ENCODE results near the gene SORBS2.

Gene SORBS2

DNA sequence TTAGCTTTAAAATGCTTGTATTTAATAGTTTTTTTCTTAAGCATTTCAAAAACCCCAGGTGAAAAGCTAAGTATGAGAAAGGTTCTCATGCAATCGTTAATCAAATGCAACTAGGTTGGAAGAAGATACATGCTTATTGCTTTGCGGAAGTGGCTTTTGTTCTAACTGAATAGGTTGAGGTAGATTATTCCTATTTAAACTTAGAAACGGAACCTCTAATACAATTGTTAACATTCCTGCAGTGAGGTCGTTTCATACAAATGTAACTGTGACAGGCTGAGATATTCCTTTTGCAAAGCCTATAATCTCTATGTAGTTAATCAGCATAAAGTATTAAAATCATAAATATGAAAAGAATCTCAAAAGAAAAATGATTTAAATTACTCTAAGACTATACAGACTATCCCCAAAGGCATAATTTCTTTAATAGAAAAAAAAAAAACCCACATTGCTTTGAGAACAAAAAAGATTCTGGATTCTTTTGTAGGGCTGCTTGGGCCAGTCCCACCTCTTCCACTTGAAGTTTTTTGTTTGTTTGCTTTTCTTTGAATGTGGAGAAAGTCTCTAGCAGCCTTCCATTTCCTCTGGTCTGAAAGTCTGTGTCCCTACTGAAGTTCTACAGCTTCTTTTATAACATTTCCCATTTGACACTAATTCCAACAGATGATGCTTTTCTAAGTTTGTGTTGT is 25.6 kb upstream of the SORBS2 start:
- H3K4me3 ChIP-seq: no peak overlapping the region
- peak overlapping the region in 3 of 21 experiments; percentile 0 to 57 (median 43) for H3K27ac ChIP-seq

DNA sequence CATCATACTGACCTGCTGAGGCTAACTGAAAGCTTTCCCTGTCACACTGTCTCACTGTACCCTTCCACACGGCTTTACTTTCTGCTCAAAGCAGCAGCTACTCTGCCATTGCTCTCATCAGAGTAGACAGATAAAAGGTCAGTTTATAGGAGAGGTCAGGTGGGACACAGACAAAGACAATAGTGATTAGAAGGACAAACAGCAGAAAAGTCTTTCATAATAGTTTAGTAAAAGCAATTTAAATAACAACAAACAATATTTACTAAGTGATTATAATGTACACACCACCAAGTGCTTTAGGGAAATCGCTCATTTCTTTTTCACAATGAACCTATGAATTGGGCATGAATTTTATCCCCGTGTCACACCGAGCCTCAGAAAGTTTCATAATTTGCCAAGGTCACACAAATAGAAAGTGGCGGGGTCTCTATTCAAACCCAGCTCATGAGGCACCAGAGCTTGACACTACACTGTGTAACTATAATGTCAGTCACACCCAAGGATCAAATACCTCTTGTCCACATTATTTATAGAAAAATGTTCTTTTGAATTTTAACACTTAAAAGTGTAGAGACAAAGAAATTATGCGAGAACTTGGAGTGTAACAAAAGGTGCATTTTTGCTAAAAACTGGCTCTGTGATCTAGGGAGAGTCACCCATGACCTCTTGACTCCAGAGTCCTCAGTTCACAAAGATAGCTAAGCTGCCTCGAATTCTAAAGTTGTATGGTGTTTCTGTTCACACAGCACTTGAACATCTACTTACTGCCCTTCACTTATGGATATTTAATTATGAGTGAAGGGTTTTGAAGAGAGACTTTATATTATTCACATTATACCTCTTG is 24.5 kb upstream of the SORBS2 start:
- Histone ChIP-seq H3K27ac (no peak overlapping the region), H3K4me3 (no peak overlapping the region)

DNA sequence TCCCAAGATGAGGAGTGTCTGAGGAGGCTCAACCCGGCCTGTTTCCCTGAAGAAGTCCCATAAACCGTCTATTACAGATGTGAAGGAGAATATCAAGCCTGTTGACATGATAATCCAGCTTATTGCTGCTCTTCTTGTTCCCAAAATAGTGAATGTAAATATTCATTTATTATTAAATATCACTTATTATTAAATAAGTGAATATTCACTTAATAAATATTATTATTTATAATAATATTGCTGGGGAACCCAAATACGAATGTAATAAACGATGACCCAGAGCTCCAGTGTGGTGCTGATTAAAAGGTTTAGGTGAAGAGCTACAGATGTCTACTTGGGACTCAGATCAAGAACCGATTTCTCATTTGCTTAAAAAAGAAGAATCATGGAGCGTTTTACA is 23.8 kb upstream of the SORBS2 start:
- Histone ChIP-seq H3K27ac (no peak overlapping the region), H3K4me3 (no peak overlapping the region)

DNA sequence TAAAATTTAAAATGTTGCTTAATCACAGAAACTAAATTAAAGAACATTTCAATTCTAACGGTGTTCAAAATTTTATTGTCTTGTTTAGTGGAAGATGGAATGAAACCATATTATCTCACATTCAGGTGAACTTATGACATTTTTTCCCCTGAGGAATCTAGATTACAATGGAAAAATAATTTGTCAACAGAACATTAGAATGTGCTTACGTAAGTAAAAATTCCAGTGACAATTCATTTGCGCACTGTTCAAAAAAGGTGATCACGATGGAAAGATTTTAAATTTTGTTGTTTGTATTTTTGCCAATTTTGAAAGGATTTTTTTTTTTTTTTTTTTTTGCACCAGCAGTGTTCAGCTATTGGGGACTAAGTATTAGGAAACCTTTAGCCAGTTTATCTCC is 23.3 kb upstream of the SORBS2 start:
- H3K4me3 ChIP-seq: no peak overlapping the region
- H3K27ac ChIP-seq: no peak overlapping the region

DNA sequence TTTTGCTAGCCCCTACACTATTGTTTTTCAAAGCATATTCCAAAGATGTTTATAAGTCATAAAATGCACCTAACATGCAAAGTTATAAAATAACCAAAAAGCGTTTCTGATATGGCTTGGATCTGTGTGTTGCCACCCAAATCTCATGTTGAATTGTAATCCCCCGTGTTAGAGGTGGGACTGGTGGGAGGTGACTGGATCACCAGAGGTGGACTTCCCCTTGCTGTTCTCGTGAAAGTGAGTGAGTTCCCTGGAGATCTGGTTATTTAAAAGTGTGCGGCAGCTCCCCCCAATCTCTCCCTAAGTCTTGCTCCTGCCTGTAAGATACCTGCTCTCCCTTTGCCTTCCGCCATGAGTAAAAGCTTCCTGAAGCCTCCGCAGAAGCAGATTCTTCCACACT is 22.8 kb upstream of the SORBS2 start:
- H3K27ac ChIP-seq: no peak overlapping the region

DNA sequence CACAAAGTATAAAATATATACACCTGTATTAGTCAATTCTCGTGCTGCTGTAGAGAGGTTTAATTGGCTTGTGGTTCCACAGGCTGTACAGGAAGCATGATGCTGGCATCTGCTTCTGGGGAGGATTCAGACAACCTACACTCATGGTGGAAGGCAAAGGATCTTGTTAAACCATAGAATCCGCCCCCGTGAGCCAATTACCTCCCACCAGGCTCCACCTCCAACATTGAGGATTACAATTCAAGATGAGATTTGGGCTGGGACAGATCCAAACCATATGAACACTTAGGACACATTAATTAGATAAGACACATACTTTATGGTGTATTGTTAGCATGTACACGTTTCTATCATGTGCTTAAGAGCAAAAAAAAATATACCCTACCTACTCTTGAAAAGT is 22.1 kb upstream of the SORBS2 start:
- no peak overlapping the region for H3K4me3 ChIP-seq
- H3K27ac ChIP-seq: no peak overlapping the region

More for the DNA sequence above, 22.8 kb upstream of the SORBS2 start:
- H3K4me3 ChIP-seq: no peak overlapping the region

DNA sequence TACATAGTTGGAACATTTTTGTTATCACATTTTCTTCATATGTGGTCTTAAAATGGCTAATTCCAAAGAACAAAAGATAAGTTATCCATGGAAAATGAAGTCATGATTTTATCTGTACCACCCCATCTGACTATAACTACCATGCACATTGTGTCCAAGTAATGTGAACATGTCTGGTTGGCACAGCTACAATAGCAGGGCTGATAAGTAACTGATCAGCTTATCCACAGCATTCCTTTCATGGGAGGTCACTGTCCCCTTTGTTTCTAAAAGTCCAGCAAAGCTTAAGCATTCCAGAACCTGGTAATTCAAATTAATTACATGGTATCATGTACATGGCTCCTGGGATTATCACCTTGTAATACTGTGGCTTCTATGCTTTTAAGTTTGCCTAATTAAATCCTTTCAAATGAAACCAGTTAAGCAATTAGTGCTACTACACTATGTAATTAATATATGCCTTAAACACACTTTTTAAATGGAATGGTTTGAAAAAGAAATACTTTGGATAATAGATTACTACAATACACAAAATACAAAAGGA is 21.1 kb upstream of the SORBS2 start:
- Histone ChIP-seq H3K27ac (no peak overlapping the region), H3K4me3 (no peak overlapping the region)

DNA sequence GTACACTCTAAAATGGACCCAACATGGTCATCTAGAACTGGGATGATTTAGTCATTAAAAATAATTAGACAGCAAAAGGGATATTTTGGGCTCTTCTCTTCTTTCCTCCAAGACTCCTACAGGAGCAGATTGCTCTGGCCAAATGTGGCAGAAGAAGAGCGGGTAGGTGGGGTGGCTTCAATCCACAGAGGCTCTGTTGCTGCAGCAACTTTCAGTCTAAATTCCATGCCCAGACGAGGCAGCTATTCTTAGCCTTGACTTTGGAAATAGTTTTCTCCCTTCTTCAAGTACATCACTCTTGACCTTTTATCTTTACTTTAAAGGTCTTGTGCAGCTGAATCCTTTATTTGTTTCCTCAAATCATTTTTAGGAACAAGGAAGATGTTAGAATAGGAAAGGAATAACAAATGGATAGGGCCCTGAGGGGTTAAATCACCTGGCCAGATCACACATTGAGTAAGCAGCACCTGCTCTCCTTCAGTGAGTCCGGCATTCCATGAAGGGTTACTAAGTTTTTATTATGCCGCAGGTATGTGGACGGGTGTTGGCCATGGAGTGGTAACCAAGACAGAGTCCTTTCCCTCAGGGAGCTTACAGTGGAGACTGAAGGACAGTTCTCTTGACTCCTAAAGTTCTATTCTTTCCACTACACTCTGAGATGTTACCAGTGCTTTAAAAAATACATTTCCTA is 19.3 kb upstream of the SORBS2 start:
- Histone ChIP-seq H3K27ac (no peak overlapping the region), H3K4me3 (no peak overlapping the region)

DNA sequence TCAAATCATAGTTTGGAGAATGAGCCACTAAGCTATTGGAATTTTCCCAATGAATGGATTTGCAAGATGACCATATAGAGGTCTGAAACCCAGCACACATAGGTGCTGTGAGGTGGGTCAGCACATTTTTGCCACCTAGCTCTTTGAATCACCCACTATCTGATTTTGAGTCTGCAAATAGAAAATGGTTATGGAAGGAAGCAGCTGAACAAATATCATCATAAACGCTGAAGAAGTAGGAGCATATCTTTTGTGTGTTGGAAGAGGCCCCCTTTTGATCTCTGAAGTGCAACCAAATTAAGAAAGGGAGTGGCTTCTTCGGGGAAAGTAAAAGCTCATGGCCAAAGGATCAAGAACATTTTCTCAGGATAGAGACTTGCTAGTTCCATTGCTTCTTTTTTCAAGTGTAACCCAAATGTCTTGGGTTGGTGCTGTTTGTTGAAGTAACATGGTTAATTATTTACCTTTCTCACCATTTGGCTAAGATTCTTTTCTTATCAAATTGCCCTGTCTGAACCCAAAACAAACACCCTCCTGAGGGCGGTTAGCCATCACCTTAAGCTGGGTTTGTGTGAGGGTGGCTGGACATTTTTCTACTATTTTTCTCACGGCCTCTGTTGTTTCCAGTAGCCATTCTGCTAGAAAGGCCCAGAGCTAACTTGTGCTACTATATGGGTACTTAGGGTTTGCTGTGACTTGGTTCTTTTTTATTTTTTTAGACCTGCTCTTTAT is 18.4 kb upstream of the SORBS2 start:
- Histone ChIP-seq H3K27ac (no peak overlapping the region), H3K4me3 (no peak overlapping the region)

DNA sequence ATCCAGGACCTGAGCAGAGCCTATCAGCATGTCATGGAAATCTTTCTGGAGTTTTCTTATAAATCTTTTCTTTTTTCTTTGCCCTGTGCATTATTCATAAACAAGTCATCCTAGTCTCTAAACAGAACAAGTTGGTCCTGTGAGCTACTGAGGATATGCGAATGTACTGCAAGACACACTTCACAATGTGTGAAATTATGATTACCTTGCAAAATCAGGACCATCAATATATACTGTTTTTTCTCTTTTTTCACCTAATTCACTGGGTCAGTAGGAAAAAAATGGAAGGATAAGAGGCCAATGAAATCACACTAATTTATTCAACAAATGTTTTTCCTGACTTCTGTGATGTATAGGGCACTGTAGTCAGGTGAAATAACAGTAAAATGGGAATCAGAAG is 14.4 kb upstream of the SORBS2 start:
- no peak overlapping the region for H3K27ac ChIP-seq

DNA sequence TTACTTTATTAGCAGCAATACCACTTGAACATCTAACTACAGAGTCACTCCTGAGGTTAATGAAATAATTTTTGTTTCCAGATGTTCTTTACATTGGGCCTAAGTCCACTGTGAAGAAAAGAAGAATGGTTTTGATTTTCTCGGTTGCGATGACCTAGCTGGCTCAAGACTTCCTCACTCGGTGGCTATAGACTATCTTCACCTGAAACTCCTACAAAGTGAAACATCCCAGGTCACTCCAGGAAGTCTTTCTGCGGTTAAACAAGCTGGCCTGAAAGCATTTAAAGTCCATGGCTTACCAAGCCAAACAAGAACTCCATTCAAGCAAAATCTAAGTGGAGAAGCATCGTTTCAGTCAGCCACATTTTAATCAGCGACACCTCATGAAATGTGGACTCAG is 13.7 kb upstream of the SORBS2 start:
- H3K27ac ChIP-seq: no peak overlapping the region
- no peak overlapping the region for H3K4me3 ChIP-seq

More for the DNA sequence above, 14.4 kb upstream of the SORBS2 start:
- no peak overlapping the region for H3K4me3 ChIP-seq

DNA sequence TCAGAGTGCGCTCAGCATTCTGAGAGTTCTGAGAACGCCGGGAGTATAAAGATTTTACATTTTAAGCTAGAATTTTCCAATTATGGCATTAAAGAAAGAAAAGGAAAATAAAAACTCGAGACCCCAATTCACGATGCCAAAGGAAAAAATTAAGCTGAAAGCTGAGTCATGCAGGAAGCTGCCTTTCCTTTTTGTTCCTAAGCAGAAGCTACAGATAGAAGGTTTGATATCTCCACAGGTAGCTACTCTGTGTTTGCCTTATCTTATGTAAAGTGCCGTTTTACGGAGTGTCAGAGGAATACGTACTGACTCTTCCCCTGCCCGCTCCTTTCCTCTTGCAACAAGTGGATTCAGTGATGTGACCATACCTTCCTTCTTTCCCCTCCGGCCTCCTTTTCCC is 10.8 kb upstream of the SORBS2 start:
- Histone ChIP-seq H3K4me3 (no peak overlapping the region), H3K27ac (no peak overlapping the region)

DNA sequence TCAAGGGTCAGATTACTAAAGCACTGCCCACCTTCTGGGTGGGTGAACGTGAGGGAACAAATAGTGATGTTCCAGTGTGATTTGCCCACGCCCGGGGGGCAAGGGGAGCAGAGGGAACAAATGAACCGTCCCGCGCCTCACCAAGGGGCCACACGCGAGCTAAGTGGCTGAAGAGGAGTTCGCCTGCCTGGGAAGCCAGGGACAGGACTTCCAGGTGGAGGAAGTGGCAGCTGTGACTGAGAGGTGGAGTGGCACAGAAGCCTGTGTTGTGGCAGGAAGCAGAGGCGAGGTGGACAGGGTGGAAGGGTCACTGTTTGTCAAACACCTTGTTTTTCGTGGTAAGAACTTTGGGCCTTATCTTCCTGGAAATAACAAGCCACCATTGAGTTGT is 9.0 kb upstream of the SORBS2 start:
- H3K27ac ChIP-seq: no peak overlapping the region
- no peak overlapping the region for H3K4me3 ChIP-seq

DNA sequence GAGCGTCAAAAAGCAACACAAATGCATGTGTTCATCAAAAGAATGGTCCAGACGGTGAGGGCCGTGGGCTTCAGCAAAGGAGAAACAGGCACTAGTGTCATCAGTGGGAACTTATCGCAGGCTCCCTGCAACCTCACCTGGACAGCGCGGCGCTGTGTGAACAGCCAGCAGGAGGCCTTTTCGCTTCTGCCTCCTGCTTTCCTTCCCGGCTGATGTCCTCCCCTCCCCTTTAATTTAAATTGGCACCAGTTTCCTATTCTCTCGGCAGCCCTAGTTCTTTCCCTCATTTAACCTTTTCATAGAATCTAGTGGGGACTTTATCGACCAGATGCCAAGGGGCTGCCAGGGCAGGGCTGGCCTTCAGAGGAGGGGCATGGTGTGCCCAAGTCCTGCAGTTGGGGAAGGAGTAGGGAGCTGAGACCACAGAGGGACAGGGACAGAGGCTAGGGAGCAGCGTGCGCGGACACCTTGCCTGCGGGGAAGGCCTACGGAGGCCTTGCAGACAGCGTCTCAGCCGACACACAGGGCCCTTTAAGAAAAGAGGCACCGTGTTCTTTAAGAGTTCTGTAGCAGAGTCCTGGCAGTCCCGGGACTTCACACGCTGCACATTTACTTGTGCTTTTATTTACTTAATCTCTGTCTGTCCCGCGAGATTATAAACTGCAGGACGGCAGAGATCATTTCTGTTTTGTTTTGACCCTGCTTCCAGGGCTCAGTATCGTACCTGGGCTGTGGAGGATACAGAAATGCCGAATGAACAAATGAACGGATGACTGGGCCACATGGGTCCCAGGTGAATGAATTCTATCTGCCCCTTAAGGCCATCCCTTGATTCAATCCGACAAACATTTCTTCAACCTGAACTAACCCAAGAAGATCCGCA is 8.4 kb upstream of the SORBS2 start:
- H3K27ac ChIP-seq: no peak overlapping the region
- no peak overlapping the region for H3K4me3 ChIP-seq

DNA sequence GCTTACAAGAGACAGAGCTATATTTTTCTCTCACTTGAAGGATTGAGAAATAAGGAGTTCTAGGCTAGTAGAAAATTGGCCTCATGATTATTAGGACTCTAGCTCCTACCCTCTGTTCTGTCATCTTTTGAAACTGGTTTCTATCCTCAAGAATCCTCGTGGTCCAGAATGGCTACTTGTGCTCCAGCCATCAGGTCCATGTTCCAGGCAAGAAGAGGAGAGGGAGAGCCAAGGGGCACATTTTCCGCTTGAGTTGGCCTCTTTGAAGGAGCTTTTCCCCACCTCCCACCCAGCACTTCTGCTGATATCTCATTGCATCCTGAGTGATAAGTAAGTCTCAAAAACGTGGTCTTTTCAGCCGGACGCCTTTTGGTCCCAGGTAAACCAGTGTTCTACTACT is 7.2 kb upstream of the SORBS2 start:
- Histone ChIP-seq H3K27ac (no peak overlapping the region), H3K4me3 (no peak overlapping the region)

DNA sequence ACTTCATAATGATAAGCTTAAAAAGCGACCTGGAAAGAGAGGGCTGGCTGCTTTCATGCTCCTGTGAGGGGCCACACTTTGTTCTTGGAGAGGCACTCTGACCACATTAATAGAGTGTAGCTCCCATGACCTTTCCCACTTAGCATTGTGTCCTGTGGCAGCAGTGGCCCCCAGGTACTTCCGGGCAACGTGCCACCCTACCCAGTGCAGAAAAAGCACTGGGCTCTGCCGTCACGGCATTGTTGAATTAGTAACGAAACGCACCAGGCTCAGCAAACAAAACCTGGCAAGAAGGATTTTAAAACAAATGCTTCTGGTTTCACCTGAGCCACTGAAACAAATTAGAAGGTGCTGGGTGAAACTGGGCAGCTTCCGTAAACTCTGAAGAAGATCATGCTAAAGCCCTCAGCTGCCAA is 5.4 kb upstream of the SORBS2 start:
- Histone ChIP-seq H3K4me3 (no peak overlapping the region), H3K27ac (no peak overlapping the region)

DNA sequence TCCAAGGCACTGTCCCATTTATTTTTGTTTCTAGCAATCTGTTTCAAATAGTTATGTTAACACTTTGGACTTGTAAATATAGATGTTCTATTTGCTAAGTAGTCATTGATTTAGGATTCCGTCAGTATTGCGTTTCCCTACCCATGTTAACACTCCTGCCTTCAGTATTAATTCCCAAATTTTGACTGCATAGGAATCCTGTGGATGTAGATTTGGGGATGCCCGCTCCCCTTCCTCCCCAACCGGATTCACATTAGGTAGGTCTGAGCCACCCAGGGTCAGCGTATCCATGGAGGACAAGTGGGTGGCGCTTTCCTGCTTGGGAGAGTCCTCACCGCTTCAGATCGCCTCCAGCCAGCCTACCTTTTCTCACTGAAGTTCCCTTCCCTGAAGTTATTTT is 1.1 kb upstream of the SORBS2 start:
- H3K4me3 ChIP-seq: no peak overlapping the region
- H3K27ac ChIP-seq: no peak overlapping the region

DNA sequence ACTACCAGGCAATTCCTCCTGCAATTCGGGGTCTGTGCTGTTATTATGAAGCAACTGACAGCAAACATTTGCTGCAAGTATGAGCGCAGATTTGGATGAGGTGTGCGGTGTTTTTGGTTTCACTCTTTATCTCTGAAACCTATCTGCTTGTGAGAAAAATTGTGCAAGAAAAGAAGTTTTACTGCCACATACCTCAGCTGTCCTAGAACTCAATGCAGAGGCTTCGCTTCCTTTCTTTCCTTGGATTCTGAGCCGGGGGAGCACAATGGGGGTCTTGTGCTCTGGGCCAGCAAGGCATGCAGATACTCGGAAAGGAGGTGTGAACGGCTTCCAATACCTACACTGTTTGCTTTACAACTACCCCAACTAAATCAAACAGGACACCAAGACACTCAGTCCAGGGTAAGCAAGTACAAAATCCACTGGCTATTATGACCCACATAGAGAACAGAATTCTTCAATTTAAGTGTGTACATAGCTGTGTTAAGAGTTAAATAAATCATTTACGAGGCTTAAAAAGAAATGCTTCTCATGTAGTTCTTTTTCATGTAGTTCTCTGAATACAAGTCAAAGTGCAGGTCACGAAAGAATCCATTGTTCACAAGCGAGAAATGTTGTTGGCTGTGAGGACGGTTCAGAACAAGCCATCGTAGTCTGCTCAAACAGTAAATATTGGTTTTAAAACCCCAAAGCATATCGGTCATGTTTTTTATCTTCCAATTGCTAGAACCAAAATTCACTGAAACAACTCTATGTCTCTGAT is 1.1 kb downstream of the SORBS2 start:
- peak overlapping the region in 3 of 7 experiments; percentile 4 to 29 (median 23) for H3K4me3 ChIP-seq
- no peak overlapping the region for H3K27ac ChIP-seq

All from skin epidermis (tissue), 12 donors.